ENCODE measurements around the gene CDH4. TPM values are rescaled to one million over a fixed set of nuclear protein-coding genes. Genes with fewer than 3 reads are reported as not detected.

The CDH4 gene
- total RNA-seq, 1 donor from 2014 or later, result 0.99 TPM

- TF ChIP-seq CTCF (IDR thresholded peaks at IDR 0.05), result no peak
- Mint-ChIP-seq H3K36me3 (ENCODE audit: low read depth) (no peaks in the 10 kb centered on the region), H3K9me3 (ENCODE audit: low read depth) (no peaks in the 10 kb centered on the region), H3K27me3 (ENCODE audit: low read depth) (peaks cover 25% of the 10 kb centered on the region), H3K4me1 (ENCODE audit: low read depth) (peaks cover 3% of the 10 kb centered on the region), H3K4me3 (ENCODE audit: unreplicated experiment) (no peak overlapping the region), H3K27ac (ENCODE audit: unreplicated experiment) (no peak overlapping the region)
- DNase-seq (ENCODE audit: low spot score), result peak; percentile 61
Observed at GRCh38 chr20:61760321-61760720, 508.3 kb downstream of the CDH4 start.

GRCh38 chr20:61760731-61761130, 508.7 kb downstream of the CDH4 start:
- Mint-ChIP-seq H3K4me1 (ENCODE audit: low read depth) (peaks cover 3% of the 10 kb centered on the region), H3K9me3 (ENCODE audit: low read depth) (no peaks in the 10 kb centered on the region), H3K27me3 (ENCODE audit: low read depth) (peaks cover 25% of the 10 kb centered on the region), H3K4me3 (ENCODE audit: unreplicated experiment) (no peak overlapping the region), H3K36me3 (ENCODE audit: low read depth) (no peaks in the 10 kb centered on the region), H3K27ac (ENCODE audit: unreplicated experiment) (no peak overlapping the region)
- TF ChIP-seq CTCF (IDR thresholded peaks at IDR 0.05), result no peak
- no peak for DNase-seq (ENCODE audit: low spot score)

- DNase-seq (ENCODE audit: low spot score), result peak; percentile 68
- H3K4me3 Mint-ChIP-seq (ENCODE audit: unreplicated experiment), result no peak overlapping the region
- no peaks in the 10 kb centered on the region for H3K9me3 Mint-ChIP-seq (ENCODE audit: low read depth)
- no peaks in the 10 kb centered on the region for H3K36me3 Mint-ChIP-seq (ENCODE audit: low read depth)
- H3K27ac Mint-ChIP-seq (ENCODE audit: unreplicated experiment), result no peak overlapping the region
- H3K4me1 Mint-ChIP-seq (ENCODE audit: low read depth), result peaks cover 3% of the 10 kb centered on the region
- no peak for TF ChIP-seq CTCF (IDR thresholded peaks at IDR 0.05)
- peaks cover 25% of the 10 kb centered on the region for H3K27me3 Mint-ChIP-seq (ENCODE audit: low read depth)
Observed at GRCh38 chr20:61761453-61762166, 509.5 kb downstream of the CDH4 start.

- Mint-ChIP-seq H3K9me3 (ENCODE audit: low read depth) (no peaks in the 10 kb centered on the region), H3K4me1 (ENCODE audit: low read depth) (peaks cover 3% of the 10 kb centered on the region), H3K36me3 (ENCODE audit: low read depth) (no peaks in the 10 kb centered on the region), H3K27me3 (ENCODE audit: low read depth) (peaks cover 25% of the 10 kb centered on the region), H3K27ac (ENCODE audit: unreplicated experiment) (no peak overlapping the region), H3K4me3 (ENCODE audit: unreplicated experiment) (no peak overlapping the region)
- no peak for TF ChIP-seq CTCF (IDR thresholded peaks at IDR 0.05)
- DNase-seq (ENCODE audit: low spot score), result no peak
Observed at GRCh38 chr20:61762167-61762710, 510.2 kb downstream of the CDH4 start.

- Mint-ChIP-seq H3K36me3 (ENCODE audit: low read depth) (no peaks in the 10 kb centered on the region), H3K4me3 (ENCODE audit: unreplicated experiment) (no peak overlapping the region), H3K27ac (ENCODE audit: unreplicated experiment) (no peak overlapping the region), H3K27me3 (ENCODE audit: low read depth) (peaks cover 25% of the 10 kb centered on the region), H3K4me1 (ENCODE audit: low read depth) (peaks cover under 1% of the 10 kb centered on the region), H3K9me3 (ENCODE audit: low read depth) (no peaks in the 10 kb centered on the region)
- TF ChIP-seq CTCF (IDR thresholded peaks at IDR 0.05), result no peak
- DNase-seq (ENCODE audit: low spot score), result peak; percentile 66
Observed at GRCh38 chr20:61762886-61763739, 511.1 kb downstream of the CDH4 start.
